KOPT-K1 (cell line): ENCODE data around the gene ZMYND12.
A peak's percentile ranks its signal among the peaks of the same experiment; 100 is the strongest.

ENCODE experiments used
- H3K27ac ChIP-seq: fragments of 200-600 bp; sonication (generic); 2 replicates; pipeline ENCODE4 v1.5.1; 2016; ENCODE audit warnings: antibody characterized with exemption, mild to moderate bottlenecking, low read depth, low read length; ENCODE audit not compliant: poor library complexity, severe bottlenecking
- H3K36me3 ChIP-seq: fragments of 200-600 bp; sonication (generic); 2 replicates; pipeline ENCODE4 v1.5.1; 2017; ENCODE audit warnings: antibody characterized with exemption, mild to moderate bottlenecking, low read length, moderate library complexity; ENCODE audit not compliant: insufficient read depth
- H3K9me3 ChIP-seq: fragments of 200-600 bp; sonication (generic); 2 replicates; pipeline ENCODE4 v1.5.1; 2017; ENCODE audit warnings: antibody characterized with exemption, low read length, mild to moderate bottlenecking; ENCODE audit not compliant: insufficient read depth, poor library complexity, severe bottlenecking

The ZMYND12 gene

GRCh38 chr1:42462828-42463763 lies 7.3 kb upstream of the ZMYND12 start, which contains the start of gene CCDC30:
Gene CCDC30, plus strand, starts transcription at chr1:42463286. Its CDS starts 17,266 bp downstream, at chr1:42480552.
- peaks cover 27% of the 10 kb centered on the region for H3K36me3 ChIP-seq
- H3K27ac ChIP-seq = no peak within 1 kb of the TSS
- H3K9me3 ChIP-seq = no peaks in the 10 kb centered on the region

GRCh38 chr1:42461196-42461595 lies 5.4 kb upstream of the ZMYND12 start:
- Histone ChIP-seq H3K9me3 (no peaks in the 10 kb centered on the region), H3K36me3 (peaks cover 32% of the 10 kb centered on the region), H3K27ac (no peak overlapping the region)

GRCh38 chr1:42456754-42457089 lies 900 bp upstream of the ZMYND12 start:
- Histone ChIP-seq H3K36me3 (peaks cover 32% of the 10 kb centered on the region), H3K27ac (peak overlapping the region; percentile 92), H3K9me3 (no peaks in the 10 kb centered on the region)

GRCh38 chr1:42454403-42454802 lies 1.4 kb downstream of the ZMYND12 start:
- no peak overlapping the region for H3K27ac ChIP-seq
- H3K9me3 ChIP-seq = no peaks in the 10 kb centered on the region
- peaks cover 18% of the 10 kb centered on the region for H3K36me3 ChIP-seq

- Histone ChIP-seq H3K9me3 (no peaks in the 10 kb centered on the region), H3K27ac (no peak overlapping the region), H3K36me3 (peaks cover 8% of the 10 kb centered on the region)
Measured at GRCh38 chr1:42453386-42453785, 2.4 kb downstream of the ZMYND12 start.

GRCh38 chr1:42450061-42450460 lies 5.8 kb downstream of the ZMYND12 start:
- H3K36me3 ChIP-seq = no peaks in the 10 kb centered on the region
- no peak overlapping the region for H3K27ac ChIP-seq
- no peaks in the 10 kb centered on the region for H3K9me3 ChIP-seq

GRCh38 chr1:42449256-42449655 lies 6.6 kb downstream of the ZMYND12 start:
- no peaks in the 10 kb centered on the region for H3K36me3 ChIP-seq
- H3K9me3 ChIP-seq = no peaks in the 10 kb centered on the region
- no peak overlapping the region for H3K27ac ChIP-seq

GRCh38 chr1:42442662-42443061 lies 13.2 kb downstream of the ZMYND12 start:
- Histone ChIP-seq H3K9me3 (no peaks in the 10 kb centered on the region), H3K36me3 (no peaks in the 10 kb centered on the region), H3K27ac (no peak overlapping the region)

- Histone ChIP-seq H3K9me3 (no peaks in the 10 kb centered on the region), H3K27ac (no peak overlapping the region), H3K36me3 (no peaks in the 10 kb centered on the region)
Measured at GRCh38 chr1:42439940-42440339, 15.9 kb downstream of the ZMYND12 start.

- no peak overlapping the region for H3K27ac ChIP-seq
- no peaks in the 10 kb centered on the region for H3K9me3 ChIP-seq
- H3K36me3 ChIP-seq = no peaks in the 10 kb centered on the region
Measured at GRCh38 chr1:42434340-42434739, 21.5 kb downstream of the ZMYND12 start.

GRCh38 chr1:42433369-42433768 lies 22.5 kb downstream of the ZMYND12 start:
- Histone ChIP-seq H3K9me3 (no peaks in the 10 kb centered on the region), H3K27ac (no peak overlapping the region), H3K36me3 (no peaks in the 10 kb centered on the region)

- Histone ChIP-seq H3K27ac (no peak overlapping the region), H3K36me3 (no peaks in the 10 kb centered on the region), H3K9me3 (no peaks in the 10 kb centered on the region)
Measured at GRCh38 chr1:42432714-42433113, 23.1 kb downstream of the ZMYND12 start.

- no peaks in the 10 kb centered on the region for H3K36me3 ChIP-seq
- H3K27ac ChIP-seq = no peak overlapping the region
- H3K9me3 ChIP-seq = no peaks in the 10 kb centered on the region
Measured at GRCh38 chr1:42431514-42431913, 24.3 kb downstream of the ZMYND12 start.

GRCh38 chr1:42430286-42431135 lies 25.3 kb downstream of the ZMYND12 start:
- Histone ChIP-seq H3K36me3 (no peaks in the 10 kb centered on the region), H3K27ac (no peak overlapping the region), H3K9me3 (no peaks in the 10 kb centered on the region)

GRCh38 chr1:42429603-42430002 lies 26.2 kb downstream of the ZMYND12 start:
- no peaks in the 10 kb centered on the region for H3K9me3 ChIP-seq
- no peaks in the 10 kb centered on the region for H3K36me3 ChIP-seq
- H3K27ac ChIP-seq = no peak overlapping the region
